Measurements from ENCODE around the gene PNRC2. TPM values are rescaled to one million over a fixed set of nuclear protein-coding genes. Genes with fewer than 3 reads are reported as not detected.
"Not testable (repeated sequence)": the region's sequence is repeated elsewhere in the genome, so short reads cannot be mapped to it uniquely, and the experiment has no call there.

Gene PNRC2
- total RNA-seq, 4 donors from 2014 or later: 65.0 to 84.6 (median 80.0) TPM

DNA sequence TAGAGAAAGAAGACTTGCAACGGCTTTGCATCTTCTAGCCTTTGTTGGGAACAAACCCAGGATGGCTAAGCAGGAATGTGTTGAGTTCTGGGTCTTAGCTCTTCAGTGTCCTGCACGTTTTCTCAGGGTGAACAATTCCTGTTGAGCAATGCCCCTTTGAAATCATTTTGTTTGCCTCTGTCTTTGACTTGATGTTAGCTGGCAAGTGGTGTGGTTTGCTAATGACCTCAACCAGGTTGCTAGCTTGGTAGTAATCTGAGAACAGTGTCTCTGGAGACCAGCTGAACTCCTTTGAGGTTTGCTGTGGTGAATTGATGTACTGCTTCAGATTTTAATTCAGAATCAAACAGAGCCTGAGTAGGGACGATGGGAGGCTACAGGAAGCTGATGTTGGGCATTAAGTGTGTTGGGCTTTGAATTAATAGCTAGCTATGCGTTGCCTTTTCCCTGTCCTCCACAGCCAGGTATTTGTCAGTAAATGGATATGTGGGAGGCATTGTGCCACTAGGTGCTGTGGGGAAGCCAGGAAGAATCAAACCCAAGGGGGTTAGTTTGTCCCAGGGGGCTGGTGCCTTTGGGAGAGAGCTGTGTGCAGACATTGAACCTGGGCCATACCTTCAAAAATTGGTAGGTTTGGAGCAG, 43.8 kb downstream of the PNRC2 start:
- 44 to 46% methylated on average over 4 of the region's 4 CpGs for WGBS, 2 donors
- intact Hi-C loops (cut with DNase I; ENCODE audit: low total_unique reads): no loop called here
- TF ChIP-seq POLR2A (IDR thresholded peaks at IDR 0.05): no peak
- TF ChIP-seq, protein P1, sequence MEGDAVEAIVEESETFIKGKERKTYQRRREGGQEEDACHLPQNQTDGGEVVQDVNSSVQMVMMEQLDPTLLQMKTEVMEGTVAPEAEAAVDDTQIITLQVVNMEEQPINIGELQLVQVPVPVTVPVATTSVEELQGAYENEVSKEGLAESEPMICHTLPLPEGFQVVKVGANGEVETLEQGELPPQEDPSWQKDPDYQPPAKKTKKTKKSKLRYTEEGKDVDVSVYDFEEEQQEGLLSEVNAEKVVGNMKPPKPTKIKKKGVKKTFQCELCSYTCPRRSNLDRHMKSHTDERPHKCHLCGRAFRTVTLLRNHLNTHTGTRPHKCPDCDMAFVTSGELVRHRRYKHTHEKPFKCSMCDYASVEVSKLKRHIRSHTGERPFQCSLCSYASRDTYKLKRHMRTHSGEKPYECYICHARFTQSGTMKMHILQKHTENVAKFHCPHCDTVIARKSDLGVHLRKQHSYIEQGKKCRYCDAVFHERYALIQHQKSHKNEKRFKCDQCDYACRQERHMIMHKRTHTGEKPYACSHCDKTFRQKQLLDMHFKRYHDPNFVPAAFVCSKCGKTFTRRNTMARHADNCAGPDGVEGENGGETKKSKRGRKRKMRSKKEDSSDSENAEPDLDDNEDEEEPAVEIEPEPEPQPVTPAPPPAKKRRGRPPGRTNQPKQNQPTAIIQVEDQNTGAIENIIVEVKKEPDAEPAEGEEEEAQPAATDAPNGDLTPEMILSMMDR (IDR thresholded peaks at IDR 0.05): no peak

DNA sequence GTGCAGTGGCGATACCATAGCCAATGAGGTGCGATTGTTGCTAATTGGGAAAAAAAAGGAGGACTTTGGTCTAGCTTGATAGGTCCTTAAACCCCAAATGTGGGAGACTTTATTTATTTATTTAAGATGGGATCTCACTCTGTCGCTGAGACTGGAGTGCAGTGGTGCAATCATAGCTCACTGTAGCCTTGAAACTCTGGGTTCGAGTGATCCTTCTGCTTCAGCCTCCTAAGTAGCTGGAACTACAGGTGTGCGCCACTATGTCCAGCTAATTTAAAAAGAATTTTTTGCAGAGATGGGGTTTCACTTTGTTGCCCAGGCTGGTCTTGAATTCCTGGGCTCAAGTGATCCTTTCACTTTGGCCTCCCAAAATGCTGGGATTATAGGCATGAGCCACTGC, 44.5 kb downstream of the PNRC2 start:
- 95 to 97% methylated on average over 5 of the region's 5 CpGs for WGBS, 2 donors
- intact Hi-C loops (cut with DNase I; ENCODE audit: low total_unique reads): no loop called here
- no peak for TF ChIP-seq POLR2A (IDR thresholded peaks at IDR 0.05)
- TF ChIP-seq, protein P1 (IDR thresholded peaks at IDR 0.05): no peak
- peak in 1 of 2 donors; percentile 20 for DNase-seq (ENCODE audit: low spot score in 2 of 2)
- no peak overlapping the region for H3K4me3 ChIP-seq (ENCODE audit: low read depth, poor library complexity, severe bottlenecking)

More for the DNA sequence above, 43.8 kb downstream of the PNRC2 start:
- DNase-seq (ENCODE audit: low spot score in 2 of 2): peak in 1 of 2 donors; percentile 9
- no peak overlapping the region for H3K4me3 ChIP-seq (ENCODE audit: low read depth, poor library complexity, severe bottlenecking)

DNA sequence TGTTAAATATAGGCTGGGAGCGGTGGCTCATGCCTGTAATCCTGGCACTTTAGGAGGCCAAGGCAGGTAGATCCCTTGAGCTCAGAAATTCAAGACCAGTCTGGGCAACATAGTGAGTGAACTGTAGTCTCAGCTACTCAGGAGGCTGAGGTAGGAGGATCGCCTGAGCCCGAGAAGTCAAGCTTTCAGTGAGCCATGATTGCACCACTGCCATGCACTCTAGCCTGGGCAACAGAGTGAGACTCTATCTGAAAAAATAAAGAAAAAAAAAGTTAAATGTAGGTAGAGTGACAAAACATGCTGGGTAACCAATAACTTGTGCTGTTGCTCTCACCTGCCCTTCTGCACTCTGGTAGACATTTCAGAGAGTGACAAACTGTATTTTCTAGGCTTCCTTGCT, 45.5 kb downstream of the PNRC2 start:
- H3K4me3 ChIP-seq (ENCODE audit: low read depth, poor library complexity, severe bottlenecking): no peak overlapping the region
- intact Hi-C loops (cut with DNase I; ENCODE audit: low total_unique reads): no loop called here
- no peak for TF ChIP-seq POLR2A (IDR thresholded peaks at IDR 0.05)
- TF ChIP-seq, protein P1 (IDR thresholded peaks at IDR 0.05): no peak
- peak in 1 of 2 donors; percentile 59 for DNase-seq (ENCODE audit: low spot score in 2 of 2)
- 92 to 96% methylated on average over 3 of the region's 3 CpGs for WGBS, 2 donors

DNA sequence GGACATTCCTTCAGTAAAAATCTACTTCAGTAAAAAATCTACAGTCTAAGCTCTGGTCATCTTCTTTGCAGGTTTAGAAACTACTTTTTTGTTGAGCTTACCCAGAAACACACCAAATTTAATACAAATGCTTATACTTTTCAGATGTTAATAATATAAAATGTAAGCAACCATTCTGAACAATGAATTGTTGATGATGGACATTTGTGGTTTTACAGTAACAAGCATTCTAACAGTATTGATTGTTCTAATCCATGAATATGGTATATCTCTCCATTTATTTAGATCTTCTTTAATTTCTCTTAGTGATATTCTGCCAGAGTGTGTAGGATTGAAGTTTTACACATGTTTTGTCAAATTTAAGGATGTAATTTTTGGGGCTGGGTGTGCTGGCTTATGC, 47.5 kb downstream of the PNRC2 start:
- TF ChIP-seq POLR2A (IDR thresholded peaks at IDR 0.05): no peak
- TF ChIP-seq, protein P1 (IDR thresholded peaks at IDR 0.05): no peak

DNA sequence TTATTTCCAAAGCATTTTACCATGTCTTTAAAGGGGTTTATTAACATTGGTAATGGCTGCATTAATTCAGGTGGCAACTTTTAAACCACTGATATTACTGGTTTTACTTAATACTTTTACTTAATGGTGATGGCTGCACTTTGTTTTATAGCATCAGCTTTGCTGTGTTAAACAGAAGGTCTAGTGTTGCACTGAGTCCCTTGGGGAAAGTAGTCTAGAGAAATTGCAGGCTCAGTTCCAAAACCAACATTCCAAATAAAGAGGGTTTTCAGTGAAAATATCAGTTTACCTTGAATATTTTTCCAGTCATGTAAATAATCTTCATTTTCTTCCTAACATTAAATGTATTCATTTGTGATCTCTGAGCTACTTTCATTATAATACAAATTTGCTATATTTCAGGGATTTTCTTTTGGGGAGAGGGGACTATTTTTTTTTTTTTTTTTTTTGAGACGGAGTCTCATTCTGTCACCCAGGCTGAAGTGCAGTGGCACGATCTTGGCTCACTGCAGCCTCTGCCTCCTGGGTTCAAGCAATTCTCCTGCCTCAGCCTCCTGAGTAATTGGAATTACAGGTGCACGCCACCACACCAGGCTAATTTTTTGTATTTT, 49.1 kb downstream of the PNRC2 start:
- intact Hi-C loops (cut with DNase I; ENCODE audit: low total_unique reads); H3K4me3 ChIP-seq (ENCODE audit: low read depth, poor library complexity, severe bottlenecking); DNase-seq (ENCODE audit: low spot score in 2 of 2): not testable (repeated sequence)
- WGBS, 2 donors: 31 to 36% methylated on average over 3 of the region's 3 CpGs

More for the DNA sequence above, 47.5 kb downstream of the PNRC2 start:
- no peak overlapping the region for H3K4me3 ChIP-seq (ENCODE audit: low read depth, poor library complexity, severe bottlenecking)
- intact Hi-C loops (cut with DNase I; ENCODE audit: low total_unique reads): no loop called here
- no peak for DNase-seq (ENCODE audit: low spot score in 2 of 2)

DNA sequence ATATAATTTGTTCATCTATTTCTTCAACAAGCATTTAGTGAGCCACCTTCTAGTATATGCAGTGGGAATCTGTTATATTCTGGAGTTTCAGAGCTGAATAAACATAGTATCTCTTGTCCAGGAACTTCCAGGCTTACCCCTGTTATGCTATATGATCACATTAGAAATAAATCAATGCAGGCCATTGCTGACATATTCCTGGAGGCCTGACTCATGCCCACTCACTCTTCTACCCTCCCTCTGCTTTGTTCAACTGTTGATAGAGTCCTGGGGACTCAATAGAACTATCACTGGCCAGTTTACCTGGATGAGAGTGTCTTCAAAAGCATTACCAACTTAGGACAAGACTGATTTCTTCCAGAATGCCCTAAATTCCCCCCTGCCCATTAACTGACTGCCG, 49.8 kb downstream of the PNRC2 start:
- no peak overlapping the region for H3K4me3 ChIP-seq (ENCODE audit: low read depth, poor library complexity, severe bottlenecking)
- TF ChIP-seq, protein P1 (IDR thresholded peaks at IDR 0.05): no peak
- no peak for TF ChIP-seq POLR2A (IDR thresholded peaks at IDR 0.05)
- 92 to 95% methylated on average over 1 of the region's 1 CpG for WGBS, 2 donors
- intact Hi-C loops (cut with DNase I; ENCODE audit: low total_unique reads): no loop called here
- no peak for DNase-seq (ENCODE audit: low spot score in 2 of 2)

Data from lower leg skin (tissue), 4 donors.